HG02943 (cell line): ENCODE measurements around the gene ESR2.
"Not testable (repeated sequence)": the region's sequence is repeated elsewhere in the genome, so short reads cannot be mapped to it uniquely, and the experiment has no call there.

Experiments used
- ATAC-seq: cut with Tn5 transposase; IDR thresholded peaks from one replicate; pipeline ENCODE4 v1.9.1; 2021; ENCODE audit warnings: mild to moderate bottlenecking, low read depth, moderate library complexity; ENCODE audit not compliant: unreplicated experiment

Gene ESR2

GRCh38 chr14:64227856-64228255 is 66.3 kb downstream of the ESR2 start:
- ATAC-seq: no peak

GRCh38 chr14:64225151-64225757 is 68.9 kb downstream of the ESR2 start:
- no peak for ATAC-seq

GRCh38 chr14:64221391-64222003 is 72.7 kb downstream of the ESR2 start:
- no peak for ATAC-seq

- ATAC-seq: no peak
Measured at GRCh38 chr14:64220466-64220865, 73.7 kb downstream of the ESR2 start.

GRCh38 chr14:64220056-64220455 is 74.1 kb downstream of the ESR2 start:
- no peak for ATAC-seq

DNA sequence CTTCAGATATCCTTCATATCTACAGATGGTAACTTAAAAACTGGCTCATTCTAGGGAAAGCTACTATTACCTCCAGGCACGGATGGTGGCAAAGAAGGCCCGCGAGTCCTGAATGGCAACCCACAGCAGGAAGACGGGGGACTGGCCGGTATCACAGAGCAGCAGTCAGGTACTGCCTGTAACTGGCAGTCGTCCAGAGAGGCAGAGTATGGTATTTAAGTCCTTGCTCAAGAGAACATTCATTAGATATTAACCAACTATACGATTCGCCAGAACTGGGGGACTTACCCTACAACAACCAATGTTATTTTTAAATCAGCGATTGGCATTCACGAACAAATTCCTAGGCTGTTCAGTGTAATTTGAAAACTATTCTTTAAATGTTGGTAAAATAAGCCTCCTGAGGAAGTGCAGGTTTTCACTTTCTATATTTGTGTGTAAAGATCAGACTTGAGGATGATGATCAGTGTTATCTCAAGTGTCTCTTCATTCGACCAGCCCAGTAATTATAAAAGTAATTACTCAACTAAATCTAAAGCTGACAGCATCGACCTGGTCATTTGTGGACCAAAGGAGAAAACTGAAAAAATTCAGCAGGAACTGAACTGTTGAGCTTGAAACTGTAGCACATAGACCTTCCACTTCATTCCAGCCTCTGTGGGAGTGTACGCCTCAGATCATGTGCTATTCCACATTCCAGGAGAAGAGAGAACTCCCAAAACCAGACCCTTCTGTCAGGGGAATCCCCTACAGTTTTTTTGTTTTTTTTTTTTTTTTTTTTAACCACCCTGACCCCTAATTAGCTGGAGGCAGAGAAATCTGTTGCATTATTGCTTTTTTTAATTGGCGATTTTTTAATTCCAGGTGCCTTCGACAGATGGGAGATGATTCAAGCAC is 75.6 kb downstream of the ESR2 start:
- ATAC-seq: no peak

DNA sequence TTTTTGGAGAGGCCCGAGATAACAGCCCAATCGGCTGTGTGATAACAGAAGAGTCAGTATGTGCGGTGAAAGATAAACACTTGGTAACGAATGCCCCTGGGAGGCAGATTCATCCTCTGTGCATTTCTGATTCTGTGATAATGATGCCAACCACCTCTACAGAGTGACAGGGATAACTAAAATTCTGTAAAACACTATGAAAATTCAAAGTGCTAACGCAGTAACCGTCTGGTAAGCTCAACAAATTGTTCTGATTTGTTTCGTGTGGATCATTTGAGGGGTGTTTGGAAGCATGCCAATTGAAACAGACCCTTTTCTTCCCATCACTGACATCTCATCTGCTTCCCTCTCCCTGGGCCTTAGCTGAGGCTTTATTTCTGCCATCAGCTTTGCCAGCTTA is 76.3 kb downstream of the ESR2 start:
- ATAC-seq: no peak

DNA sequence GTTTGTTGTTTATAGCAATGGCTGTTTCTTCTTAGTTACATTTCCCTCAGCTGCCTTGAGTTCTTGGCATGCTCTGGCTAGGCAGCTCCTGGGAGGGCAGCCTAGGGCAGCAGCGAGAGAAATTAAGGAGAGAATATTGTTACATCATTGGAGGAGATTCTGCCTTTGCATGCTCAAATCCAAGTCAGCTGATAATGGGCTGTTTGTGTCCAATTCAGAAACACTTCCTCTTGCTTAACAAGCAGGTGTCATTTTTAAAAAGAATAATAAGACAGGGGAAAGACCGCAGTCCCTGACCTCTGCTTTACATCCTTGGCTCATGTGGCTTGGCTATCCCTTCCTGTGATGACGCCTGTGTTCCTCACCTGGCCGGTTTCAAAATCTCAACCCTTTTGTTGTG is 76.9 kb downstream of the ESR2 start:
- ATAC-seq: no peak

GRCh38 chr14:64215978-64216377 is 78.2 kb downstream of the ESR2 start:
- no peak for ATAC-seq

DNA sequence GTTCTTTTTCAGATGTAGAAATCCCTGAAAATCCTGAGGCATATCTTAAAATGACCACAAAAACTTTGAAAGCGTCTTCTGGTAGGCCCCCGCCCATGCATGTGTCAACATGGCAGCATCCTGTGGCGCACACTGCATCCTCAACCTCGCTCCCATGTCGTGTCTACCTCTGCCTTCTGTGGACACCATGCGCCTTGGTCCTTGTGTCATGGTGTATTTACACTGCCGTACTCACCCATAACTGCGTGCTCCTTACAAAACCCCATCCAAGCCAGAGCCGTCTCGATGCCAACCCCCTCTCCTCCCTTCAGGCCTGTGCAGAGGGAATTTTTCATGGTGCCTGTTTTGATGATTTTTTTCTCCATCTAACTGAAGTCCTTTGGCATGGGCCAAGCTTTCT is 78.9 kb downstream of the ESR2 start:
- no peak for ATAC-seq

- no peak for ATAC-seq
Measured at GRCh38 chr14:64213853-64214570, 80.2 kb downstream of the ESR2 start.

GRCh38 chr14:64213086-64213485 is 81.1 kb downstream of the ESR2 start:
- no peak for ATAC-seq

DNA sequence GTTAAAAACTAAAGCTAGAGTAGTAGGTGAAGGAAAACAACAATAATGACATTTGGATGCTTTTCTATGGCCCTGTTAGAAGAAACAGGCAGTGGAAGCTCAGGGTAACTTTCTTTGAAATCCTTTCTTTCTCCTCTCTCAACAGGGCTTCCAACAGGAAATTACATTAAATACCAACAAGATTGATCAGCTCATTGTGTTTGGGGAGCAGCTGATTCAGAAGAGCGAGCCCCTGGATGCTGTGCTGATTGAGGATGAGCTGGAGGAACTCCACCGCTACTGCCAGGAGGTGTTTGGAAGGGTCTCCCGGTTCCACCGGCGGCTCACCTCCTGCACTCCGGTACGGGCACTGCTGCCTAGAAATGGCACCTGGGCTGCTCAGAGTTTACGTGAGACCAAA is 81.5 kb downstream of the ESR2 start:
- no peak for ATAC-seq

DNA sequence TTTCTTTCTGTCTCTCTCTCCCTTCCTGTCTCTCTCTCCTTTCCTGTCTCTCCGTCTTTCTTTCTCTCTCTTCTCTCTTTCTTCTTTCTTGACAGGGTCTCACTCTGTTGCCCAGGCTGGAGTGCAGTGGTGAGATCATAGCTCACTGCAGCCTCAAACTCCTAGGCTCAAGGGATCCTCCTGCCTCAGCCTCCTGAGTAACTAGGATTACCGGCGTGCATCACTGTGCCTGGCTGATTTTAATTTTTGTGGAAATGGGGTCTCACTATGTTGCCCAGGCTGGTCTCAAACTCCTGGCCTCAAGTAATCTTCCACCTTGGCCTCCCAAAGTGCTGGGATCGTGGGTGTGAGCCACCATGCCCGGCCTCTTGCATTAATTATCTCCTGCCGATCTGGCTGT is 83.3 kb downstream of the ESR2 start:
- not testable (repeated sequence) for ATAC-seq

DNA sequence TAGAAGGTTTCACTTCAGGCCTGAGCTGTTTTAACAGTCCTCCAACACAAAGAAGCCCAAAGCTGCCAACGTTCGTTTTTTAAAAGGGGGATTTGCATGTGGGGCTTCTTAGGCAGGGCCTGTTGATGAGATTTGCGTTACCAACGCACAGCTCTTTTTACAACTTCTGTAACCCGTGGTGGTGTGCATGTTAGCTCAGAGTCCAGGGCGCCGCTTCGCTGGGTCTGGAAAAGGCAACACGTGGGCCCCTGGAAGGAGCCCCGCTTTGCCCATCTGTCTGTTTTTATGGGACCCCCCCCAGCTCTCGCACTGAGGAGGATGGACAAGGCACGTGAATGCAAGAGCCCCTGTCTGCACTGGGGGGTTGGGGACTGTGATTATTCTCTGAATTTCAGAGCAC is 84.0 kb downstream of the ESR2 start:
- ATAC-seq: no peak

GRCh38 chr14:64209444-64210131 is 84.6 kb downstream of the ESR2 start:
- no peak for ATAC-seq

- no peak for ATAC-seq
Measured at GRCh38 chr14:64208981-64209380, 85.2 kb downstream of the ESR2 start.

DNA sequence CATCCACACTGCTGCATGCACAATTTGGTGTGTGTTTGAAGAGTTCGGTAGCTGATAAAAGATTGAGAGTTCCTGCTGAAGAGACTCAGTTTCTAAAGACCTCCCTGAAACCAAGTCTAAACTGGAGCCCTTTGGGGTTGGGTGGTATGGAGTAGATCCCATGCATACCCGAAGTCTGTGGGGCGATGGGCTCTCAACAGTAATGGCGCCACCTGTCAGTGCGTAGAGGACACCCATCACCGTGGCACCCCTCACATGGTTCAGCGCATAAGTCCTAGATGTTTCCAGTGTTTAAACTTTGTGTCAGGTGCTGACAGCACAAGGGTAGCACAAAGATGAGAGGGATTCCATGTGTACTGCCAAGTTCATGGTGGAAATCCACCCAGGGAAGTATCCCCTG is 85.9 kb downstream of the ESR2 start:
- no peak for ATAC-seq

- no peak for ATAC-seq
Measured at GRCh38 chr14:64203366-64204006, 90.7 kb downstream of the ESR2 start.

DNA sequence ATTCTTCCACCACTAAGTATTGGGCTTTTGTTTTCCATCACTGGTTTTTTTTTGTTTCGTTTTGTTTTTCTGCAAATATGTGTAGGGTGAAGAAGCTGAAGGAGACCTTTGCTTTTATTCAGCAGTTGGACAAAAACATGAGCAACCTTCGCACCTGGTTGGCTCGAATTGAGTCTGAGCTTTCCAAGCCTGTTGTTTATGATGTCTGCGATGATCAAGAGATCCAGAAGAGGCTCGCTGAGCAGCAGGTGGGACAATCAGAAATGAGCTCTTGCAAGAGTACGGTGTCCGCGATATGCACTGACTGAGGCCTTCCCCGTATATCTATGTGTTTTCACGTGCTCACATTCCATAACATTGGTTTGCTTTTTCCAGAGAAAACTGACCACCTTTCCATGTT is 91.5 kb downstream of the ESR2 start:
- ATAC-seq: no peak
